NCI-H345 treated with DMSO at 0.1 percent for 48 hours (cell line): ENCODE data around the gene MAB21L4.

Experiments
- DNase-seq: peaks from one replicate; lab custom pipeline; 2025; ENCODE audit not compliant: unreplicated experiment; lab: John Stamatoyannopoulos, UW

MAB21L4 gene

DNA sequence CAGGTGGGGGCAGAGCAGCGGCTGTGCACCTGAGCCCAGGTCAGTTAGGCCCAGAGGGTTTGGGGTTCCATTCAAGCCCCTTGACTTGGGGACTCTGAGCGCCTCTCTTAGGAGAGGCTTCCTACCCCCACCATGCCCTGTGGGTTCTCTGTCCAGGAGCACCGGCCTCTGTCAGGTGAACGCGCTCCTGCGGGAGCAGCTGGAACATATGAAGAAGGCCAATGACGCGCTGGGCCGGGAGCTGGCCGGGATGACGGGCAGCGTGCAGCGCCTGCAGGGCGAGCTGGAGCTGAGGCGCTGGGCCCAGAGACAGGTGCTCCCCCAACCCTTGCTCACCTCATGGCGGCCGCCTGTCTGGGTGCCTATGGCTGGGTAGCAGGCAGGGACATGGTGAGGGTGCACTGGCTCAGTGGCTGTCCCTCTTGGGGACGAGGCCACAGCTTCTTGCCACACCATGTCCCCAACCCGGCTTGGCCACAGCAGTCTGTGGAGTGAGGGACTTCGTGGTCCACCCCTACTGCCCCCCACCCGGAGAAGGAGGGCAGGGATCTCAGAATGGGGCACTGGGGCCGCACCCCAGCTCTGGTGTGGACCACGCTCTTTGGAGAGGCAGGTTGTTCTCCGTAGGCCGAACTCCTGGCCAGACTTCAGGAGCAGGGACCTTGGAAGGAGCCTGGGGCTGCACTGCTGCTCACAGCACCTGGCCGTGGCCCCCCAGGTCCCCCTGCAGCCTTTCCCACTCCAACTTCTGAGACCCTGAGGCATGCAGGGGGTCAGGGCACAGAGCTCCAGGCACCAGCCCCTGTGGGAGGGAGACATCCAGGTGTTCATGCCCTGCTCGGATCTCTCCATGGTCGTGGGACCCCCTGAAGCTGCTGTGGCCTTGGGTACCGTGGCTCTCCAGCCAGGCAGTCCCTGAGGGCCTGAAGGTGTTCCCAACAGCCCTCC lies 29.9 kb upstream of the MAB21L4 start:
- DNase-seq: no peak

DNA sequence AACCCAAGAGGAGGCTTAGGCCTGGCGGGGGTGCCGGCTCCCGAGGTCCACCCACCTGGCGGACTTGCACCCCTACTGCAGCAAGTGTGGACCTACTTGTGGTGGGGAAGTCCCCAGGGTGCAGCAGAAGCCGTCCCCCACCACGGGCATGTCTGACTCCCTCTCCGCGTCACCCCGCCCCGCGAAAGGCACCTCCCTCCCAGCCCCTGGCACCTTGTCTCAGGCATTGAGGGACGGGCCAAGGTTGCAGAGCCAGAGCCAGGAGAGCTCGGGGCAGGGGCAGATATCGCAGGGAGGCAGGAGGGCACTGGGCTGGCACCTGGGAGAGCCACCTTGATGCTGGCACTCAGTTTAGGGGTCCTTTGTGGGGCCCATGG lies 29.2 kb upstream of the MAB21L4 start:
- no peak for DNase-seq

DNA sequence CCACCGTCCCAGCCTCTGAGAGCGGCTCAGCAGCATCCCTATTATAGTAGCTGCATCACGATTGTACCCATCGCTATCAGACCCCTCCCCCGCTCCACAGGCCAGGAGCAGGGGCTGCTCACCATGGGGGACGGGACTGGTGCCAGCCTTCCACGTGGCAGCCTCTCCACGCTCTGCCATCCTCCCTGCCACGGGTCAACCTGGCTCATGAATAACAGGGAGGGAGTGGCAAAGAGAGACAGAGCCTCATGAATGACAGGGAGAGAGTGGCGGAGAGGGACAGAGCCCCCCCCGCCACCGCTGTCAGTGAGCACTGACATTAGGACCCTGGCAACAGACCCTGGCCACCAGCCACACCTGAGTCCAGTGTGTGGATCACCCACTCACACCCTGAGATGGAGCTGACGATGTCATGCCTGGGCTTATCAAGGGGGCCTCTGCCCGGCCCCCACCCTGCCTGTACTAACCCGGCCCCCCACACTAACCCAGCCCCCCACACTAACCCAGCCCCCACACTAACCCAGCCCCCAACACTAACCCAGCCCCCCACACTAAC lies 27.1 kb upstream of the MAB21L4 start:
- peak; percentile 77 for DNase-seq

DNA sequence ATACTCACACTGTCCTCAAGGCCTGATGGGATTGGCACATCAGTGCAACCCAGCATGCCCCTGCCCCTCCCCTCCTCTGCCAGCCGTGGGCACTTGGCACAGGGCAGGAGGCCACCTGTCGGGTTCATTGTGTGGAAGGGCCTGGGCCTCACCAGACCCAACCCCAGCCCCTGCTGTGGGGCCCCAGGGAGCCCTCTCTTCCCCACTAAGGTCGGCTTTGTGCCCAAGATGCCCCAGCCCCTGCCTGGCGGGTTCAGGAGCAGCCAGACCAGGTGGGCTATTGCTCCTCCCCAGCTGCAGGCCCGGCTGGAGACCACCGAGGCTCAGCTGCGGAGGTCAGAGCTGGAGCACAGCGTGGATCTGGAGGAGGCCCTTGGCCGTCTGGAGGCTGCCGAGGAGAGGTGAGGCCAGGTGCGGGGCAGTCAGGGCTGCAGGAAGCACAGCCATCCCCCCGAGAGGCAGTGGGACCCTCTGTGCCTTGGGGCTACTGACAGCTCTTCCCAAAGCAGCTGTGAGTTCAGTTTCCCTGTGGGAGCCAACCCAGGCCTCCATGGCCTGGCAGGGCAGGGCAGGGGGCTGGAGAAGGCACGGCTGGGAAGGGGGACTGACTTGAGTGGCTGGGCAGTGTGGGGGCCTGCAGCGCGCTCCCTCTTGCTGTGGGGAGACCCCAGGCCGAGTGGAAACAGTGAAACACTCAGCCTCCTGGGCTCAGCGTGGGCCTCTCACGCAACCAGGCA lies 26.5 kb upstream of the MAB21L4 start:
- peak; percentile 59 for DNase-seq

DNA sequence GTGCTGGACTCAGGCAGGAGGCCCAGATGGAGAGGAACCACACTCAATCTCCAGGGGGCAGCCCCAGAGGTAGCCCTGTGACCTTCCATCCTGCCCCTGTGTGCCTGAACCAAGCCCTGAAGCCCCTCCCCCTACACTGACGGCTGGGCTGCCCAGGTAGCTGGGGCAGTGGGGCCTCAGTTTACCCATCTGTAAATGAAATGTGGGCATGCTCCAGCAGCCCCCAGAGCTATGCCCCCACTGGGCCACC lies 26.0 kb upstream of the MAB21L4 start:
- DNase-seq: no peak

DNA sequence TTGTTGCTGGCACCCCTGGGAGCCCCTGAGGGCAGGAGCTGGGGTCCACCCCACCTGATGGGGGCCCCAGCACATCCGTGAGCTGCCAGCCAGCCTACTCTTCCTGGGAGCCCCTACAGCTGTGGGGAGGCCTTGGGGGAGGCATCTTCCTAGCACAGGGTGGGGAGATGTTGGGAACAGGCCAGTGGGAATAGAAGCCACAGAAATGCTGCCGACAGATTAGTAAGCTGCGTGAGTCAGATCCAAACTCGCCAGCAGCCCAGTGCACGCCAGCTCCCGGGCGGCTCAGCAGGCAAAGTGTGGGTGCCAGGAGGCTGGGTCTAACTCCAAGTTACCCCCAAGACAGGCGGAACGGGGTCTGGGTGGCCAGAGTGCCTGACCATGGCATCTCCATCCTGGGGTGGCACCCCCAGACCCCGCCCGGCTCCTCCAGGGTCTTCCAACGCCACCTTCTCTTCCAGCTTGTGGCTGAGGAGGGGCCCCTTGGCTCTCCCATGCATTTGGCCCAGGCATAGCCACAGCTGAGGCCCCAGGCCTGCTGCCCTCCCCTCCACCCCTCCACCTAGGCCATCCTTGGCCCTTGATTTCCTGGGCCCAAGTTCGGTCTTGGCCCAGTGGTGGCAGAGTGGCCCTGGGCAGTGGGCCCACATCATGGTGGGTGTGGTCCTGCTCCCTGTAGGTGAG lies 25.5 kb upstream of the MAB21L4 start:
- DNase-seq: no peak

DNA sequence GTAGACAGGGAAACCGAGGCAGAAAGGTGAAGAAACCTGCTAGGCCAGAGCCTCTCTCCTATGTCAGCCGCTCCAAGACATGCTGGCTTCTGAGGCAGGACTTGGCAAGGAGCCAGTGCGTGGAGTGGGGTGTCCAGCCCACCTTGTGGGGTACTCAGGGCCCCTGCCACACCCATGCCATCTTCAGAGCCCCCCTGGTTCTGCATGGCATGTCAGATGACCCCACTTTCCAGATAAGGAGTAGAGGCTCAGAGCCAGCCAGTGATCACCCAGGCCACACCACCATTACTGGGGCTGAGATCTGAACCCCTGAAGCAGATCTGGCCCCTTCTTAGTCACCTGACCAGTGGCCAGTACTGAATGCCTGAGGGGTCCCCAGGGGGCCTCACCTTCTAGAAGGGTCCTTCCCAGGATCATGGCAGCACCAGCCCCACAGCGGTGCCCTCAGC lies 24.9 kb upstream of the MAB21L4 start:
- DNase-seq: no peak

DNA sequence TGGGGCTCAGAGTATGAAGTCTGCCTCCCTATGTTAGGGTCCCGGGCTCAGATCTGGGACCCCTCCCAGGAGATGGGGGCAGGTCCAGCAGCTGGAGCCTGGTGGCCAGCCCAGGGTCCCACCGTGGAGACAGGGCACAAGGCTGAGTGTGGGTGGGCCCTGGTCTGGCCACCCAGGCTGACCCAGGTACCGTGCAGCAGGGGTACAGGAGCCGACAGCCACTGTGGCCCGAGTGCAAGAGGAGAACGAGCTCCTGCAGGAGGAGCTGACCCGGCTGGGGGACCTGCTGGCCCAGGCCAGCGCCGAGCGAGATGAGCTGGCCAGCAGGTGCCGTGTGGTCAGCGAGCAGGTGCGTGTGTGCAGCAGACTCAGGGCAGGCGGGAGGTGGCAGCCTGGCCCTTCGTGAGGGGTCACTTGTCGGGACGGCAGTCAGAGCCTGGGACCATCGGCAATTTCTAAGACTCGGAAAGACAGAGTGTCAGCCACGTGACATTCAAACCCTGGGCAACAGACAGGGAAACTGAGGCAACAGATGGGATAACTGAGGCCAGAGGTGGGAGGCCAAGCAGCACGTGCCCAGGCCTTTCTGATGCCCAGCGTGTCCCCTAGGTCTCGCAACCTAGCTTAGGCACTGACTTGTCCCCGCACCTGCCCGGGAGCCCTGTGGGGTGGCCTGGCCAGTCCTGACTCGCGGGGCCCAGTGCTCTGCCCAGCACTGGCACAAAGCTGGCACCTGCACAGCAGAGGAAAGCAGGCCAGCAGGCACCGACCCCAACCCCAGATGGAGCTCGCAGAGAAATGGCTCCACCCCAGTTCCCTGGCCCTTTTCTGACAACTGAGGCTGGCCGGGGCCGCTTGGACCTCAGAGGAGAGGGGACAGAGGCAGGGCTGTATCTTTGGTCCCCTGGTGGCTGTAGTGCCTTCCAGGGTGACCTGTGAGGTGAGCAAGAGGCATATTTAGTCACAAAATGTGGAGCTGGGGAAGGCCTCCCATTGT lies 24.1 kb upstream of the MAB21L4 start:
- no peak for DNase-seq

DNA sequence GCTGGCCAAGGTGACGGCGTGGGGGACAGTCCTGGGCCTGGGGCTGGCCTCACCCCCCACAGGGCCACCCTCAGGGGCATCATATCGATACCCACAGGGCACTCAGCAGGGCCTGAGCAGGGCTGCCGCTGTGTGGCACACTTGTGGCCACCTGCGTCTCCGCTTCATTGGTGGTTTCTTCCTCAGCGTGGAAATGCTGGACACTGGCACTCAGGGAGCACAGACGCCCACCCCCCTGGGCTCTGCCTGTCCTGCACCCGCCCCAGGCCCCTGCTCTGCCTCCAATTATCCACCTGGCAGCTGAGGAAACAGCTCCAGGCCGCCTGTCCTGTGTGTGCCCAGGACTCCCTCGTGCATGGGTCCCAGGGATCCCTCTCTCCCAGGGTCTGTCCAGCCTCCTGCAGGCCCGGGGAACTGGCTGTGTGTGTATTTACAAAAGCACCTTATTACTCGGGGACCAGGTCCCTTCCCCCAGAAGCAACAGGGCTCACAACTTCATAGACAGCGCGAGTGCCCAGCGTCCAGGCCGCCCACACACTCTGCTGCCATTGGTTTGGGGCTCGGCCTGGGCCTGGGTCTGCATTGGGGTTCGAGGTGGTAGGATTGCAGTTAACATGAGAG lies 23.3 kb upstream of the MAB21L4 start:
- DNase-seq: no peak

DNA sequence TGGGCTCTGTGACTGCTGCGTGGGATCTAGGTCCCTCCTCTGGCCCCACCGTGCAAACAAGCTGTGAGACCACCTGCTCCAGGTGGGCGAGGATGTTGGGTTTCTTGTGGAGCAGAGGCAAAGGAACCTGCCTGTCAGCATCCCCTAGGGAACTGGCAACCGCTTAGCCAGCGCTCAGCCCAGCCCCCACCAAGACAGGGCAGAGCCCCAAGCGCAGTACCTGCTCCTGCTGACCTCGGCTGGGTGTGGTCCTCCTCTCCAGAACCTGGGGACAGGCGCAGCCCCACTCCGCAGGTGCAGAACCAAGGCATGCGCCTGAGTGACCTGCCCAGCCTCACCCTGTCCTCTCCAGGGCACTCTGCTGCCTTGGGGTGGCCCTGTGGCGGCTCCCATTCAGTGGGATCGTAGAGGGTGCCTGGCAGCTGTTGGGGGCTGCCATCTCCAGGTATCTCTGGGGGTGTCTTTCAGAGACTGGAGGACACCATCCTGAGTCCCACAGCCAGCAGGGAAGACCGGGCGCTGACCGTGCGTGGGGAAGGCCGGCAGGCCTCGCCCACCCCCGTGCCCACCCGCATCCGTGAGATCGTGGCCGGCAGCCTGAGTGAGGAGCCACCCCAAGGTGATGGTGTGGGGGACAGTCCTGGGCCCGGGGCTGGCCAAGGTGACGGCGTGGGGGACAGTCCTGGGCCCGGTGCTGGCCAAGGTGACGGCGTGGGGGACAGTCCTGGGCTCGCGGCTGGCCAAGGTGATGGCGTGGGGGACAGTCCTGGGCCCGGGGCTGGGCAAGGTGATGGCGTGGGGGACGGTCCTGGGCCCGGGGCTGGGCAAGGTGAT lies 22.5 kb upstream of the MAB21L4 start:
- no peak for DNase-seq

DNA sequence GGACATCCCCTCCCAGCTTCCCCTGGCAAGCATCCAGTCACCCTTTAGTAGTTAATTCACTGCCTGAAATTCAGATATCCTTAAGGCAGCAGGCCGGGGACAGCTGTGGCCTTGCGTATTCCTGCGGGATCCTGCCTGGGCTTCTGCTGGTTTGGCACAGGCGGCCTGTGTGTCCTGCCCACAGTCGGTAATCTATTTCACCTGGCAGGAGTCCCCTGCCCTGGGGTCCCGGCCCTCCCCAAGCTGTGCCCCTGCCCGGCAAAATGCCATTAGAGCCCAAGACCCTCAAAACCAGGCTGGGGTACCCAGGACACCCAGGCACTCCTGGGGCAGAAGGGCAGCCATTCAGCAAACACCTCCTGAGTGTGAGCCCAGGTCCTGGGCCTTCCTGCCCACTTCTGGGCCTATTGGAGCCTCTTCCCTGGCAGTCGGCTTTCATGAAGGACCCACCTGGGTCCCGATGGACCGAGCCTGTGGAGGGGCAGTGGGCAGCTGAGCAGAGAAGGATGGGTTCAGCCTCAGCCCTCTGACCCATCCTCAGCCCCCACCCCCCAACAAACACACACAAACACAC lies 21.8 kb upstream of the MAB21L4 start:
- no peak for DNase-seq

DNA sequence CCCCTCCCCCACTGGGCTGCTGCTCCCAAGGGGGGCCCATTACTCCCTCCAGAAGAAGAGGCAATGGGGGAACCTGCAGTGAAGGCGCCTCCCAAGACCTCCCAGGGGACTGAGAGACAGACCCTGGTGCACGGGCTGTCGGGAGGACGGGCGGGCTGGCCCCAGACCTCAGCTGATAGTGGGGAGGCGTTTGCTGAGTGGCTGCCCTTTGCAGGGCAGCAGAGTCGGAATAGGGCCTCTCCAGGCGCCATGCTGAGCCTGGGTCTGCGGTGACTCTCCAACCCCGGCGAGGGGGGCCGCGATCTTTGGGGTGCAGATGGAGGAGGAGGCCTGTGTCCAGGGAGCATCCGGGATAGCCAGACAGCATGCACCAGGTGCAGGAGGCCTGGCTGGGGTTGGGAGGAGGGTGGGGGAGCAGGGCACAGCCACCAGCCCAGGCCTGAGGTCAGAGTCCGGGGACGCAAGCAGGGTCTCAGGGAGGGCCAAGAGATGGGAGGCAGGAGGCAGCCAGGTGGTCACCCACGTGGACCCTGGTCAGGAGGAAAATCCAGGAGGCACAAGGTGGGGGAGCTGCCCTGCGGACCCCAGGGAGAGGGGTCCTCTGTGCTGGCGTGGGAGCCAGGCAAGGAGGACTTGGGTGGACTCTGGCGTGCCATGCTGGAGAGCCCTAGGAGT lies 21.2 kb upstream of the MAB21L4 start:
- no peak for DNase-seq

DNA sequence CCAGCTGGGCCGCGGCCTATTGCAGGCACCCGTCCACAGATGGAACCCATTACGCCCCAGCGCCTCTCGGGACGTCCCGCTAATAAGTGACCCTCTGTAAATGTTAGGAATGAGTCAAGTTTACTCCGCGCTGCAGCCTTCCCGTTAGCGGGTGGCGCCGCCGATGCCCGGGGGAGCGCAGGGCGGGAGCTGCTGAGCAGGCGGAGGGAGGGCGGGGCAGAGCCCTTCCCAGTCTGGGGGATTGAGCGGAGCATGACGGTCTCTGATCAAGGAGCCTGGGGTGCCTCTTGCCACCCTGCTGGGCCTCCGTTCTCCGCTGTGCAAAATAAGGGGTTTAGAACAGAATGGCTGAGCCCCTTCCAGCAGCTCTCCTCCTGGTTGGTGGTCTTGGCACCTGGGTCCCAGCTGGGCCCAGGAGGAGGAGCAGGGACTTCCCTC lies 20.6 kb upstream of the MAB21L4 start:
- peak; percentile 43 for DNase-seq

DNA sequence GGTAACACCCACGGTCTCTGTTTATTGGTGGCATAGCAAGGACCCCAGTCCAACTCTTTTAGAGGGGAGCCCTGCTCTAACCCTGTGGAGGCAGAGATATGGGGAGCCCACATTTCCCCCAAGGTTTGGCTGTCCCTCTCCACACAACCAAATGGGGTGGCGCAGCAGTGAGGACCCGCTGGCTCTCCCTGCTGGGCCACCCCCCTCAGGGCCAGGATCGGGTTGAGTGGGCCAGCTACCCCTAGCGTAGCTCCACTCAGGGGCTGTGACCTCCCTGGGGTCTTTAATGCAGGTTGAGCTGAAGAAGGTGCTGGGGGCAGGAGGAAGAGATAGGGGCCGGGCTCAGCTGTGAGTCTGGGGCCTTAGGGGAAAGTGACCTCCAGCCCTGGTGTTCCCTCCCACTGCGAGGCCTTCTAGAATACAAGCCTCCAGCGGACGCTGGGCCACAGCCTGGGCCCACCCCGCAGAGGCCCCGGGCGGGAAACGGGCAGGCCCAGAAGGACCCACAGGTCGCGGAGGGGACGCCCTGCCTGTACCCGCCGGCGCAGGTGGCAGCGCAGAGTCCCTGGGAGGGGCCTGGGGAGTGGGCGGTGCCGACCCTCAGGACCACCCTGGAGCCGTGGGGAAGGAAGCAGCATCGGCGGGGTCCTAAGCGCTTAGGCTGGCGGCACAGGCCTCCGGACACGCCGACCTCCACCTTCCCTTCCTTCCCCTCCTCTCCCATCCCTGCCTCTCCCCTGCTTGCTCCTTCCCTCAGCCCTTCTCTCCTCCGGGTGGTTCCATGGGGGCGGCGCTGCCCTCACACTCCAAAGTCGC lies 19.8 kb upstream of the MAB21L4 start:
- DNase-seq: no peak

DNA sequence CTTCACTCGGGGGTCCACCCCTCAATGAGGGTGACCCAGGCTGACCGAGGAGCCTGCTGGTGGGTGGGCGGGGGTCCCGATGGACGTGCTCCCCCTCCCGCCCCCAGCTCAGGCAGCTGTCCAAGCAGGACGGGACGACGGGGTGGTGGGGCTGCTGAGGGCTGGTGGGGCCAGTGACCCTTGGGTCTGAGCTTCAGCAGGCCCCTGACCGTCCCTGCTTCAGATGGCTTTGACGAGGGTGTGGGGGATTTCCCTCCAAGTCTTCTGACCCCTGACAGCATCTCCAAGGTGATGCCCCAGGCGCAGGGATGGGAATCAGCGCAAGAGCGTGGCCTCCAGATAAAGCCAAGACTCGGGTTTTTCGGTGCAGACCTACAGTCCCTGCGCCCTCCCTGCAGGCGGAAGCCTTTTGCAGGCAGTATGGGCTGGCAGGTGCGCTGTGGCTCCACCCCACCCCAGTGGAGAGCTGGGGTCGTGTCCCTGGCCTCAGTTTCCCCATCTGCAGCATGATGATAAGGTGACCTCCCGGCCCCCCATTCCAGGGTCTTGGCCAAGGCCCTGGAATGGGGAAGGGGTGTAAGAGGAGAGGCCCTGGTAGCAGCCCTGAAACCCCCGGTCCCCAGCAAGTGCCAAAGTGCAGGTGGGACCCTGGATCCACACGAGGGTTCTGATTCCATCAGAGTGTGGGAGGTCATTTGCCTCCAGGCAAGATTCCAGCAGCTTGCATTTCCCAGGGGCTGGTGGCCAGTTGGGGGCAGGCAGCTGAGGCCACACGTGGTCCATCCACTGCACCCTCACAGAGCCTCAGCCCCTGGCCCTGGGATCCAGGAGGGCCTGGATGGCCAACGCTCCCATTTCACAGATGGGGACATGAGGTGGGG lies 18.9 kb upstream of the MAB21L4 start:
- no peak for DNase-seq
